HepG2 (cell line): ENCODE data around the gene MORC4. TPM values are rescaled to one million over a fixed set of nuclear protein-coding genes. Genes with fewer than 3 reads are reported as not detected.

ENCODE experiments used
- CC2D1A ChIP-seq: sonication (generic); formaldehyde crosslinking; IDR thresholded peaks from 2 replicates; pipeline ENCODE4 v1.8.1; 2023; ENCODE audit warnings: mild to moderate bottlenecking, missing genetic modification reagents
- CCAR2 ChIP-seq: fragments of 200-400 bp; formaldehyde crosslinking; optimal IDR thresholded peaks from 2 replicates; pipeline ENCODE3; 2018; ENCODE audit warnings: low read depth, mild to moderate bottlenecking, low read length, moderate library complexity
- CSRNP2 ChIP-seq: sonication (generic); formaldehyde crosslinking; conservative IDR thresholded peaks from 2 replicates; pipeline ENCODE4 v1.8.0; 2022; ENCODE audit warnings: low read depth, missing genetic modification reagents
- EP300 ChIP-seq, 3 experiments: sonication (generic) in 1 of 3; formaldehyde crosslinking in 1 of 3; IDR thresholded peaks; 2 replicates each; pipeline versions ENCODE4 v1.5.1 to v1.6.1; 2011 to 2020; ENCODE audit warnings: low read depth in 2 of 3, low read length in 2 of 3, borderline replicate concordance in 1 of 3, improper control_type of control experiment in 1 of 3, mild to moderate bottlenecking in 1 of 3, missing genetic modification reagents in 1 of 3, moderate library complexity in 1 of 3
- GLI4 ChIP-seq: sonication (generic); formaldehyde crosslinking; IDR thresholded peaks from 2 replicates; pipeline ENCODE4 v1.5.1; 2020; ENCODE audit warnings: missing genetic modification reagents, mild to moderate bottlenecking, moderate library complexity, borderline replicate concordance
- HNRNPL ChIP-seq: fragments of 200-400 bp; formaldehyde crosslinking; IDR thresholded peaks from 2 replicates; pipeline ENCODE4 v1.6.1; 2017; ENCODE audit warnings: mild to moderate bottlenecking, low read depth, low read length
- MED1 ChIP-seq: sonication (generic); formaldehyde crosslinking; IDR thresholded peaks from 2 replicates; pipeline ENCODE4 v1.4.0; 2020; ENCODE audit warnings: missing genetic modification reagents
- NPAS2 ChIP-seq: sonication (generic); formaldehyde crosslinking; IDR thresholded peaks from 2 replicates; pipeline ENCODE4 v1.8.0; 2022; ENCODE audit warnings: mild to moderate bottlenecking, missing genetic modification reagents, borderline replicate concordance
- SPEN ChIP-seq: sonication (generic); formaldehyde crosslinking; IDR thresholded peaks from 2 replicates; pipeline ENCODE4 v1.5.1; 2020; ENCODE audit warnings: low read depth, mild to moderate bottlenecking, missing genetic modification reagents
- TMF1 ChIP-seq: sonication (generic); formaldehyde crosslinking; IDR thresholded peaks from 2 replicates; pipeline ENCODE4 v1.8.1; 2022; ENCODE audit warnings: low read depth, missing genetic modification reagents
- ZFX ChIP-seq: sonication (generic); formaldehyde crosslinking; IDR thresholded peaks from 2 replicates; pipeline ENCODE4 v1.4.0; 2020; ENCODE audit warnings: mild to moderate bottlenecking, low read depth, missing genetic modification reagents, moderate library complexity
- ZNF569 ChIP-seq: sonication (generic); formaldehyde crosslinking; IDR thresholded peaks from 2 replicates; pipeline ENCODE4 v1.5.0; 2020; ENCODE audit warnings: mild to moderate bottlenecking, missing genetic modification reagents, moderate library complexity, borderline replicate concordance
- ZNF660 ChIP-seq: sonication (generic); formaldehyde crosslinking; IDR thresholded peaks from 2 replicates; pipeline ENCODE4 v1.5.1; 2020; ENCODE audit warnings: mild to moderate bottlenecking, low read depth, missing genetic modification reagents, borderline replicate concordance
- ZNF687 ChIP-seq: sonication (generic); formaldehyde crosslinking; IDR thresholded peaks from 2 replicates; pipeline ENCODE4 v1.5.1; 2020; ENCODE audit warnings: mild to moderate bottlenecking, missing genetic modification reagents, moderate library complexity
- ZNF703 ChIP-seq: sonication (generic); formaldehyde crosslinking; IDR thresholded peaks from 2 replicates; pipeline ENCODE4 v1.5.1; 2020; ENCODE audit warnings: missing genetic modification reagents, mild to moderate bottlenecking, moderate library complexity, borderline replicate concordance
- ZSCAN12 ChIP-seq: sonication (generic); formaldehyde crosslinking; IDR thresholded peaks from 2 replicates; pipeline ENCODE4 v1.9.0; 2021; ENCODE audit warnings: mild to moderate bottlenecking, missing genetic modification reagents
- ZSCAN30 ChIP-seq: sonication (generic); formaldehyde crosslinking; IDR thresholded peaks from 2 replicates; pipeline ENCODE4 v1.5.0; 2020; ENCODE audit warnings: mild to moderate bottlenecking, missing genetic modification reagents
- polyA plus RNA-seq, 8 experiments: library from polyadenylated mRNA; depleted of rRNA in 3 of 8; stranded (reverse) in 7 of 8; unstranded in 1 of 8; fragments of >200 nt; fragmentation: Illumina TruSeq in 4 of 8; extraction: Trizol in 4 of 8; gene quantifications; 2 replicates each; pipeline versions ENCODE4 v1.2.1 to v1.2.3, GENCODE V29; 2011 to 2016; ENCODE audit warnings: low read depth in 4 of 8, missing spikeins in 1 of 8, mixed read lengths in 1 of 8; ENCODE audit not compliant: insufficient read depth in 1 of 8
- total RNA-seq, 5 experiments: library from RNA; depleted of rRNA; stranded (reverse); fragments of >200 nt; fragmentation: Illumina TruSeq; extraction: Trizol; gene quantifications; 2 replicates each; pipeline ENCODE4 v1.2.3, GENCODE V29; 2016; ENCODE audit warnings: low read depth in 1 of 5
- TF ChIP-seq, protein P1 (sequence below): sonication (generic); formaldehyde crosslinking; conservative IDR thresholded peaks from 2 replicates; pipeline ENCODE4 v1.8.0; 2022; ENCODE audit warnings: missing genetic modification reagents
- TF ChIP-seq, protein P2 (sequence below): fragments of 450-650 bp; IDR thresholded peaks from 2 replicates; pipeline ENCODE4 v1.6.1; 2017; ENCODE audit warnings: mild to moderate bottlenecking

MORC4 gene
- total and polyA plus RNA-seq, 2 of the 13 experiments (the other 11 are each of a cell fraction or from before 2014, with no cell fraction given) = 7.3 to 17.6 TPM

GRCh38 chrX:106933538-106933961, 66.5 kb downstream of the MORC4 start (continued):
- no peak for TF ChIP-seq CSRNP2 (CRISPR knock-in tag)
- TF ChIP-seq, protein P1, sequence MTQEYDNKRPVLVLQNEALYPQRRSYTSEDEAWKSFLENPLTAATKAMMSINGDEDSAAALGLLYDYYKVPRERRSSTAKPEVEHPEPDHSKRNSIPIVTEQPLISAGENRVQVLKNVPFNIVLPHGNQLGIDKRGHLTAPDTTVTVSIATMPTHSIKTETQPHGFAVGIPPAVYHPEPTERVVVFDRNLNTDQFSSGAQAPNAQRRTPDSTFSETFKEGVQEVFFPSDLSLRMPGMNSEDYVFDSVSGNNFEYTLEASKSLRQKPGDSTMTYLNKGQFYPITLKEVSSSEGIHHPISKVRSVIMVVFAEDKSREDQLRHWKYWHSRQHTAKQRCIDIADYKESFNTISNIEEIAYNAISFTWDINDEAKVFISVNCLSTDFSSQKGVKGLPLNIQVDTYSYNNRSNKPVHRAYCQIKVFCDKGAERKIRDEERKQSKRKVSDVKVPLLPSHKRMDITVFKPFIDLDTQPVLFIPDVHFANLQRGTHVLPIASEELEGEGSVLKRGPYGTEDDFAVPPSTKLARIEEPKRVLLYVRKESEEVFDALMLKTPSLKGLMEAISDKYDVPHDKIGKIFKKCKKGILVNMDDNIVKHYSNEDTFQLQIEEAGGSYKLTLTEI (CRISPR knock-in tag) = no peak
- TF ChIP-seq NPAS2 (CRISPR knock-in tag) = no peak
- no peak for TF ChIP-seq CCAR2
- peak in 1 of 2 experiments; percentile 82; a peak in 1 of 4 replicates for TF ChIP-seq EP300 (IDR thresholded peaks at IDR 0.05; ENCODE audit: low read depth in 2 of 2, low read length in 2 of 2)
- no peak for TF ChIP-seq EP300 (CRISPR knock-in tag; IDR thresholded peaks at IDR 0.05; ENCODE audit: borderline replicate concordance)
- TF ChIP-seq, protein P2, sequence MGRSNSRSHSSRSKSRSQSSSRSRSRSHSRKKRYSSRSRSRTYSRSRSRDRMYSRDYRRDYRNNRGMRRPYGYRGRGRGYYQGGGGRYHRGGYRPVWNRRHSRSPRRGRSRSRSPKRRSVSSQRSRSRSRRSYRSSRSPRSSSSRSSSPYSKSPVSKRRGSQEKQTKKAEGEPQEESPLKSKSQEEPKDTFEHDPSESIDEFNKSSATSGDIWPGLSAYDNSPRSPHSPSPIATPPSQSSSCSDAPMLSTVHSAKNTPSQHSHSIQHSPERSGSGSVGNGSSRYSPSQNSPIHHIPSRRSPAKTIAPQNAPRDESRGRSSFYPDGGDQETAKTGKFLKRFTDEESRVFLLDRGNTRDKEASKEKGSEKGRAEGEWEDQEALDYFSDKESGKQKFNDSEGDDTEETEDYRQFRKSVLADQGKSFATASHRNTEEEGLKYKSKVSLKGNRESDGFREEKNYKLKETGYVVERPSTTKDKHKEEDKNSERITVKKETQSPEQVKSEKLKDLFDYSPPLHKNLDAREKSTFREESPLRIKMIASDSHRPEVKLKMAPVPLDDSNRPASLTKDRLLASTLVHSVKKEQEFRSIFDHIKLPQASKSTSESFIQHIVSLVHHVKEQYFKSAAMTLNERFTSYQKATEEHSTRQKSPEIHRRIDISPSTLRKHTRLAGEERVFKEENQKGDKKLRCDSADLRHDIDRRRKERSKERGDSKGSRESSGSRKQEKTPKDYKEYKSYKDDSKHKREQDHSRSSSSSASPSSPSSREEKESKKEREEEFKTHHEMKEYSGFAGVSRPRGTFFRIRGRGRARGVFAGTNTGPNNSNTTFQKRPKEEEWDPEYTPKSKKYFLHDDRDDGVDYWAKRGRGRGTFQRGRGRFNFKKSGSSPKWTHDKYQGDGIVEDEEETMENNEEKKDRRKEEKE = no peak
- TF ChIP-seq ZSCAN30 = no peak
- no peak for TF ChIP-seq SPEN (CRISPR knock-in tag)
- no peak for TF ChIP-seq ZSCAN12 (CRISPR knock-in tag)
- no peak for TF ChIP-seq GLI4 (CRISPR knock-in tag)
- TF ChIP-seq MED1 (CRISPR knock-in tag) = 0 out of 2 replicates have a peak, but pooled peaks have one; percentile 21
- no peak for TF ChIP-seq HNRNPL
- TF ChIP-seq ZNF569 = no peak
- no peak for TF ChIP-seq ZNF703
- no peak for TF ChIP-seq ZFX
- TF ChIP-seq CC2D1A (CRISPR knock-in tag) = no peak
- TF ChIP-seq TMF1 = no peak
- TF ChIP-seq ZNF687 (CRISPR knock-in tag) = peak; percentile 83
- TF ChIP-seq ZNF660 (CRISPR knock-in tag) = no peak
